Measurements from ENCODE around the gene GLCCI1.

GLCCI1 gene

DNA sequence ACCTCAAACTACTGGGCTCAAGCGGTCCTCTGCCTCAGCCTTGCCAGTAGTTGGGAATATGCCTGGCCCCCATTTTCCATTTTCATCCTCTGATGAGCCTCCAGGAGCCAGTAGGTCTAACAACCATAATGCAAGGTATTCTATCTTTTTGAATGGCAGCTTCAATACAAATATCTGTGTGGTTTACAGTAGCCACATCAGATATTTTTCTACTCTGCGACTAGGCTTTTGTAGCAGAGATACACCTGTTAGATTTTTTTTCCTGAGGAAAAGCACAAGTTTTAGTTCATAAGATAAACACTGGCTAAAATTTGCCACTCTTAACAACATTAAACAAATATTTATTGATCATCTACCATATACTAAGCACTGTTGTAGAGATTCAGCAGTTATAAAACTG lies 3.9 kb upstream of the GLCCI1 start:
- DNase-seq: no peak

DNA sequence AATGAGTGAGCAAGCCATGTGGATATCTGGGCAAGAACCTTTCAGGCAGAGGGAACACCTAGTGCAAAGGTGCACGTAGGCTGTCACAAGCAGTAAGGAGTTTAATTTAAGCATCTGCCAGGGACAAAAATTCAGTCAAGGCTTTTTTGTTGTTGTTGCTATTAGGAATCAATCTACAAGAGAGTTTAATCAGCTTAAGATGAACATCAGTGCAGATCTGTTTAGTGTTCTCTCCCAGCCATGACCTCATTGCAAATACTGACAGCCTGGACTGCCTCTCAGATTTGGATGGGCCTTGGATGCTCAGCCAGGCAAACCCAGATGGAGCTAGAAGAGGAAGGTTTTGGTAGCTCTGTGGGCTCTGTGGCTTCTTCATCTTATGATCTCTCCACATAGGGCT lies 3.3 kb upstream of the GLCCI1 start:
- no peak for DNase-seq

DNA sequence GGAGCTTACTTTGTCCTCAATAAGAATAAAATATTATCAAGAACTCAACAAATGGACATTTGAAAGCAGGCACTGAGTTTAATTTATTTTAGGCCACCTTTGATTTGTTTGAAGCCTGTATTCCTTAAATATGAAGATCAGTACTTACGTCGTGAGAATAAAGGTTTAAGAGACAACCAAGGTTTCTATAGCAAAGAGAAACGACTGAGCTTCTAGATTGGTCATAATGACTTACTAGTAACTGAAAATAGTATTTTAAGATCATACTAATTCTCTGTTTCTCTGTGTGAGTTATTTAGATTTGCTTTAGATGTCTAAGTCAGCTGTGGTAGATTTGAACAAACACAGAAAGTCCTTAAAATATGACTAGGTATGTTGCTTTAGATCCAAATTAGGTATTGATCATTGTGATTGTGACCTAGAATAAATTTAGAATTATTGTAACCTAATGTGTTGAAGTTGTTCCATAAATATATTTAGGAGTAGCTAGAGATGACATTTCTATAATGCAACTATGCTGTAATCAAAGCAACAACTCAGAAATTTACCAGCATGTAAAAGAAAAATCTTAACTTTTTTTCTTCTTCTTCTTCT lies 2.4 kb upstream of the GLCCI1 start:
- no peak for DNase-seq

DNA sequence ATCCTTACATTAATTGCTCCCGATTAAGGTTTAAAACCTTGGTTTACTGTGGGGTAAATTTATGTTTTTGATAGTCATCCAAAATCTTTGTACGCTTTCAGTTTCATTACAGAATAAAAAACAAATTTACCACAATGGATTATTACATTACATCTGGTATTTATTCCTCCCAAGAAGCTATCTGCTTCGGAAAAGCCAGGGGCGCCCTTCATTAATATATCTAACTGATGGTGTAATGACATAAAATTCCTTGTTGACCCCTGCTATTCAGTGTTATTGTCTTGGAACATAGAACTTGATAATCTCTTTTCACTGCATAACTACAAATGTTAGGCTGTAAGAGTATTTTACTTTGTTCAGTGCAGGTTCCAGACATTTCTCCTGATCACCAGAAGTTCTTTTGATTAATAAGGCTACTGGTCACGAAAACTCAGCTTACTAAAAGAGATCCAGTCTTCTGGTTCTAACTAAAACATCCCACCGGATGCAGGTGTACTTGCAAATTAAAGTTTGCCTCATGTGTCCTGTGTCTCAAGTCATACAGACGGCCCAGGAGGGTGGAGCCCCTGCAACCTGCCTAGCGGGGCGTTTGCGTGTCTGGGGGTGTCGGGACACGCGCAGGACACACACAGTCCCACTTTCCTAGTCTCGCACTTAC lies 581 bp upstream of the GLCCI1 start:
- DNase-seq: no peak

DNA sequence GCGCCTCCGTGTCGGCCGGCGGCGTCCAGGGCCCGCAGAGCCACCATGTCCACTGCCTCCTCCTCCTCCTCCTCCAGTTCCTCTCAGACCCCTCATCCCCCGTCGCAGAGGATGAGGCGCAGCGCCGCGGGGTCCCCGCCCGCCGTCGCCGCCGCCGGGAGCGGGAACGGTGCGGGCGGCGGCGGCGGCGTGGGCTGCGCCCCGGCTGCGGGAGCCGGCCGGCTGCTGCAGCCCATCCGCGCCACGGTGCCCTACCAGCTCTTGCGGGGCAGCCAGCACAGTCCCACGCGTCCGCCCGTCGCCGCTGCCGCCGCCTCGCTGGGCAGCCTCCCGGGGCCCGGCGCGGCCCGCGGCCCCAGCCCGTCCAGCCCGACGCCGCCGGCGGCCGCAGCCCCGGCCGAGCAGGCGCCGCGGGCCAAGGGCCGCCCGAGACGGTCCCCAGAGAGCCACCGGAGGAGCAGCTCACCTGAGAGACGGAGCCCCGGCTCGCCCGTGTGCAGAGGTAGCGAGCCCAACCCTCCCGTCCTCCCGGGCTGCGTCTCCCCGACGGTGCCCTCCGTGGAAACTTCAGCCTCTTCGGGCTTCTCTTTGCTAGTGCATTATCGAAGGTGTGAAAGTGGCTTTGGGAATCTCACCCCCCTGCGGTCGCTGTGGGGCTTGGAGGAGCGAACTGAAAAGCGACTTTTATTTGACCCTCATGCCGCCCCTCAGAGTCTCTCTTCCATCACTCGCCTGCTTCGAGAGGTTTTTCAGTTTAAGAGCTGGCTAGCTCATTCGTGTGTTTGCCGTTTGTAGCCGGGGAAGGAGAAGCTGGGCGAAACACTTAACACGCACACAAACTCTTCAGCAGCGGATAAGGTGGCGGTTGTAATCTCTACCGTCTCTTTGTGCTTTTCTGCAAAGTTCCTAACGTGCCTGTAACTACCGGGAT lies 975 bp downstream of the GLCCI1 start:
- no peak for DNase-seq

DNA sequence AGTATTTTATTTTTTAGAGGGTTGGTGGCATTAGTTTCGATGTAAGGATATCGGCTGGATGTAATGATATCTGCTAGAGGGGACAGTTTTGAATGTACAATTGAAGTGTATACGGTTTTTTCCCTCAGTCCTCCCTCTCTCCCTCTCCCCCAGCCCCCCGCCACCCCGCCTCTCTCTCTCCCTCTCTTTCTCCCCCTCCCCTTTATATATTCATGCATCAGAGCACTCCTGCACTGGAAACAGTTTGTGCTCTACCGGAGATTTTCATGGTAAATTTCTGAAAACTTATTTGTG lies 1.6 kb downstream of the GLCCI1 start:
- DNase-seq: no peak

DNA sequence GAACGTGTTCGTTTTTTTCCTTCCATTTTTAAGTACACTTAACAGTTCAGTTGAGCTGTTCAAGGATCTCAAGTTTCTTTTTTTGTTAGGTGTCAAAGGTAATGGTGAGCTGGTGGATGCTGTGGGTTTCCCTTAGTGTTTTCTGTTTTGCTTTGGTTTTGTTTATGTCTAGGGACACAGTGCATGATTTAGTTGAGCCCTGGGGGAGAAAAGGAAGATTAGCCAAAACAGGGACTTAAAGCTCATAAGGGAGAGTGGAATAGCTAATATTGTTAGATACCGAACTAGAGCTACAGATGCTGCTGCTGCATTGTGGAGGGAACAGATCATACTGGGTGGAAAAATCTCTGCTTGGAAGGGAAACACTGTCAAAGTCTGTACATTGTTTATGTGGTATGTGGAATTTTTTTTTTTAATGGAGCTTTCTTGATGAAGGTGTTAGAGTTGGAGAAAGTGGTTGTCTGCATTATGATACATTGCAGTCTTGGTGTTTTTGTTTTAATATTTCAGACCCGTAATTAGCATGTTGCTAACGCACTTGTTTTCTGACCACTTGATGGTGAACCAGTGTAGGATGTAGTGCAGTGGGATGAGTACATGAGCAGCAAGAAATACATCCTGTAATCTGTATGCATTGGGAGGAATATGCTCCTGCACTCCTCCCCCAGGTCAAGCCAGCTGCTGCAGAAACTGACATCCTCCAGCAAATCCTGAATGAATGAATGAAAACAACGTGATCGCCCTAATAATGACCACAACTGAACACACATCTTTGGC lies 2.1 kb downstream of the GLCCI1 start:
- DNase-seq: no peak

DNA sequence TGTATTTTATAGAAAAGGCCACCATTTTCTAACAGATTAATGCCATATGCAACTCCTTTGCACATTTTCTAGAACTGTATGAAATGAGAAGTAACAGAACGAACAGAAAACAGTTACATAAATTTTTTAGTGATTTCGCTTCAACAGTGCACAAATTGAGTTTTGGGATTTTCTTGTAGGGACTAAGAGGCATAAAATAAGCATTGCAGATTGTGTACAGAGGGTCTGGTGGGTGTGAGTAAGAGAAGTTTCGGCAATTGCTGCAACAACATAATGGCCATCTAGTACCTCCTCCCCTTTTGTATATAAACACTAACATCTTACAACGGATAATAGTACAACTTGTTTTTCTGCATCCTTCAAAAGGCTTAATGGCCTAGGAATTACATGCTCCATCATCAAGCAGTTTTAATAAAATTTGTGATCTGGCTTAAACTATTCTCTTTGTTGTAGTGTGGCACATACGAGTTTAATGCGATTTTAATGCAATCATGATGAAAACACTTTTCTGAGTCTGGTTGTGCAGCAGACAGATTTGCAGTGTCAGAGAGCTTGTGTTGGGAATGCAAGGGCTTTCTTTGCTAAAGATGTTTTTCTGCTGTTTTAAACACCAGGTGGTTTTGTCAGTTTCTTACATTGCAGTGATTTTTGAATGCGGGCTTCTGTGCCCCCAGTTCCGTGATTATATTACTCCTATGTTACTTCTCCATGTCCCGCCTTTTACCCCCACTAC lies 2.9 kb downstream of the GLCCI1 start:
- no peak for DNase-seq

DNA sequence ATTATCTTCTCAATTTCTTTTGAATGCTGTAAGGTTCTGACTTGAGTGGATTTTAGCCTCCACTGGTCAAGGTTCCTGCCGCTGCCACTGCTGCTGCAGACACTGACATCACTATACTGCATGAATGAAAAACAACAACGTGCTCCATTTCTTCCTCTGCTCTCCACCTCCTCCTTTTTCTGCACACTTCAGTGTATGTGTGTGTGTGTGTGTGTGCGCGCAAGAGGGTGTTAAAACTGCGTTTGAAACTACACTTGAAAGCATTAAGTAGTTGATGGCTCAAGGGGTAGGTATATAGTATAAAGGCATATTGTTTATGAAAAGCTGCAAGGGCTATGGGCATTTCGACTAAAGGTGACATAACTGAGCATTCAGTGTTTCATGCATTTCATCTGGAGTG lies 3.5 kb downstream of the GLCCI1 start:
- no peak for DNase-seq

DNA sequence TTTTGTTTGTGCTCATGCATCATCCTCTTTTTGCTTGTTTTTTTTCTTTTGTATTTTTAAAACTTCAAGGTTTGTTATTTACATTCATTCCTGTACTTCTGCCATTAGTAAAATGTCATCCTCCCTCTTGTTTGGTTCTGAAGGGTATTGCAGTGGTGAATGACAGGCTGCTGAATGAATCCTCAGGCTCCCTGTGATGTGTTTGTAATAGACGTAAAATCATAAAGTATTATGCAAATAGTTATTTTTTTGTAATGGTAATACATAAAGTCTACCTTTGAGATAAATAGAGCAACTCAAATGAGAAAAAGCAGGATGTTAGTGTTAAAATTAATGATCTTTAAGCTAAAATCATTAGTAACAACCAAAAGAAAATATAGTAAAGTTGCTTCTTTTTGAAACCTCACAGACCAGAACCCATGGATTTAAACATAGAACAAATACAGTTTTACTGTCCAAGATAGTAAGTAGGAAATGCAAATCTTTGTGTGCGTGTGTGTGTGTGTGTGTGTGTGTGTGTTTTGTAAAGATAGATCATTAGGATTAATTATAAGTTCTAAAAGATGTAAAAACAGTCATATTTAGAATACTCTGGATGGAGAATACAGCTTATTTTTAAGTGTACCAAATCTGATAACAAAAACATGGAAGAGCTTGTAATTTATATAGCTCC lies 4.5 kb downstream of the GLCCI1 start:
- no peak for DNase-seq

DNA sequence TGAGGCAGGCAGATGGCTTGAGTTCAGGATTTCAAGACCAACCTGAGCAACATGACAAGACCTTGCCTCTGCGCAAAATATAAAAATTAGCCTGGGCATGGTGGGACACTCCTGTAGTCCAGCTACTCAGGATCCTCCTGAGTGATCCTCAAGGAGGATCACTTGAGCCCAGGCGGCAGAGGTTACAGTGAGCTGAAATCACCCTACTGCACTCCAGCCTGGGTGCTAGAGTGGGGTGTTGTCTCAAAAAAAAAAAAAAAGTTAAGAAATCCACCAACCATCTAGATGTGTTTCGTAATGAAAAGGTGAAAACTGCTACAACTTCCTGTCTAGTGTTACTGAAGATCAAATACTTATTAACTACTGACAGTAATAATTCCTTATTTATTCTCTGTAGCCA lies 8.1 kb downstream of the GLCCI1 start:
- DNase-seq: no peak

DNA sequence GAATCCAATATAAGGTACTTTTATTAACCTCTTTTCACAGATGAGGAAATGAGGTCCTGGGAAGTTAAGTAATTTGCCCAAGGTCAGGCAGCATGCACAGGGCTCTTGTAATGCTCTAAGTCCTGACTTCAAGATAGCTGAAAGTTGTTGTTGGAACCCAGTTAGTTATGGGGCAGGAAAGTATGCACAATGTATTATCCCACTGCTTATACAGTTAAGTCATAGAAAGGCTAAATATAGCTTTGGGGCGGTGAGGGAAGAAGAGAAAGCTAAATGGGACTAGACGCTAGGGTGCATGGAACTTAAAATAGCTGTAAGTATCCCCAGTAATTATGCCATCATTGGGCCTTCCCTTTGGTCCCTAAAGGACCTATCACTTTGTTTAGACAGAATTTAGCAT lies 9.2 kb downstream of the GLCCI1 start:
- no peak for DNase-seq

DNA sequence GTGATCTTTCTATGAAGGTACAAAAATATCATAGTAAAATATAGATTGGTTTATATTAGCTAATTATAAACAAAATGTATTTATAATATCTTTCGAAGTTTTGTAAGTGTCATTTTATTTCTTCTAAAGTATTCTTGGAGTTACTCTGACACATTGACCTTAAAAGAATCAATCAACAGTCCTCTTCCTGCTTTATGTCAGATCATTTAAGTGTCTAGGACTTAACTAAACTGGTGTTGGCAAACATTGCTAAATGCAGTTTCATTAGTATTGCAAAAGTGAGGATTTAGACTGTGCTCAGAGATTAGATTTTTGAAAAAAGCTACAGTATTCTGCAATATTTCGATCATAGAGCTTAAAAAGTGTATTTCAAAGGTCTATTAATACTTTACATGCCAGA lies 10.3 kb downstream of the GLCCI1 start:
- DNase-seq: no peak

DNA sequence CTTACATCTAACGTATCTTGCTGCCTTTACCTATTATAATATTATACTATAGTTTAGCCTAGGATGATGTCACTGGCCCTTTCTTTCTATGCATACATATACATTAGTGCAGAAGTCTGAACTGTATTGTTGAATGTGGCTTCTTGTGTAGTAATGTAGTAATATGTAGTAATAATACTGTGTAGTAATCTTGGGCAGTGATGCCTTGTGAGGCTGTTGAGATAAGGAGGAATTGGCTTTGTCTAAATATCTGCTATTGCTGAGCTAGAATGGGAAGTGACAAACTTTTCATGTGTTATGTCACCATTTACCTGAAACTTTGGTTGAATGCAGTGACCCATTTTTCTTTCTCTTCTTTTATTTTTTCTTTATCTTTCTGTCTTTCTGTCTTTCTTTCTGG lies 11.0 kb downstream of the GLCCI1 start:
- DNase-seq: no peak

DNA sequence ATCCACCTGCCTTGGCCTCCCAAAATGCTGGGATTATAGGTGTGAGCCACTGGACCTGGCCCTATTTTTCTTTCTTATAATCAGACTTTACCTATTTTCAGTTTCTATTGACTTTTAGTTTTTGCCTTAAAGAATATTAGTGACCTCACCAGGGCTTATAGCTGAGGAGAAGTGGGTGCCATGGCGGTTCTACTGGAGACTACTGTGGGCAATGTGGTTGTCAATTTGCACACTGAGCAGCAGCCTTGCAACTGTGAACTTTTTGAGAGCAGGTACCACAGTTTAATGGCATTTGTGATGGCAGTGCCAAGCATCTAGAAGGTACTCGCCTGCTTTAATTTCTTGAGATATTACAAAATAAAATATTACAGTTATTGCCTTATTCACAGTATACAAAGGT lies 11.5 kb downstream of the GLCCI1 start:
- DNase-seq: no peak

DNA sequence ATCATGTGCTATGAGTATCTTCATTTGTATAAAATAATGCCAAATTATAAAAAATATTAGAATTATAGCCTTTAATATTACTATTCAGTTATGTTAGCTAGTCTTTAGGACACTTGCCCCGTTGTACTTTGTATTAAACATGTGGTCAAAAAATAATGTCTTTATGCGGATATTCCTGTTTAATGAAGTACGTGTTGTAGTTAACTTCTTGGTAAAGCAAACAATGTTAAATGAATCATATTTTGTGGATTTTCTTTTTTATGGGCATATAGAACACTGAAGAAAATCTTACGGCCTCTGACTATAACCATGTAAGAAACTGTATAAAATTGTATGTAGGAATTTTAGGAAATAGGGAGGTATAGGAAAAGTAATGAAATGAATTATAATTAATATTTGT lies 14.3 kb downstream of the GLCCI1 start:
- no peak for DNase-seq

DNA sequence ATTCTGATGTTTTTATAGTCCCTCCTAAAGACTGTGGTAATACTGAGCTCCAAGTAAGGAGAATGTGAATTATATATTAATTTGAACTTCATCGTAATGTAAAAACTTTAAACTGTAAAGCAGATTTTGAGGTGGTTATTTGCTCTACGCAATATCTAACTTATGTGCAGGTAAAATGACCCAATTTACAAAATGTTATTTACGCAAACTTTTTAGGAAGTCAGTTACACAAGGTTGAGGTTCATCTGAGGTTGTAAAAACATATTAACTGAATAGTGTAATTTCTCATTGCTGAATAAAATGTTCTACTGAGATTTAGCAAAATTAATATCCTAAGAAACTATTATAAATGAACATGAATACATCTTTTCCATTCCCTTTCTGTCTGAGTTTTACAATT lies 15.8 kb downstream of the GLCCI1 start:
- DNase-seq: no peak

DNA sequence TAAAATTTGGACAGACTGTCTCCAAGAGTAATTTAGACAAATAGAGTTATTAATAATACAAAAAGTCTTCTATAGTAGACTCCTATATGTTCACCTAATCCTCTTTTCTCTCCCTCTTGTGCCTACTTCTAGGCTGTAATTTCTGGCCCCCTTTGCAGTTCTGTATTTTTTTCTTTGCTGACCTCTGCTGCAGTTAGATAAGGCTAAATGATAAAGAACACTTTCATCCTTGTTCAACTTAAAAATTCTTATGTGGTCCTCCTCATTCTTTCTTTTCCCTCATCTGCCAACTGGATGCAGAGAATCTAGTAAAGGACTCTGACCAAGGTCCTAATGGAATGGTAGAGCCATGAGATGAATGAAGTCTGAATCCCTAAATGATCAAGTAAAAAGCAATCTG lies 20.1 kb downstream of the GLCCI1 start:
- no peak for DNase-seq

DNA sequence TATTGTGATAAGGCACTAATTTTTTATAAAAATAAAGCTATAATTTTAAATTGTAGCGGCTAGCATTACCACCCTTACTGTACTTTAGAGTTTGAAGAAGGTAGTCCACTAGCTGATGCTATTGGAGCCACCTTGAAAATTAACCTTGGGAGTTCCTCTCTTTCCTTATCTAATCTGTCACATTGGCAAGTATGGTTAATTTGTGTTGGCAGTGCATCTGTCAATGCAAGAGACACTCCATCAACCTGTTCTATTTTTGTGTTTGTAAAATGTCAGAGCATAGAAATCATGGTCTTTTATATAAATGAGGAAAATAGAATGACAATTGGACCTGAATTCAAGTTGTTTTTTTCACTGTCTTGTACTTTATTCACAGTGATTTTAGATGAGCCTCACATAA lies 20.5 kb downstream of the GLCCI1 start:
- no peak for DNase-seq

DNA sequence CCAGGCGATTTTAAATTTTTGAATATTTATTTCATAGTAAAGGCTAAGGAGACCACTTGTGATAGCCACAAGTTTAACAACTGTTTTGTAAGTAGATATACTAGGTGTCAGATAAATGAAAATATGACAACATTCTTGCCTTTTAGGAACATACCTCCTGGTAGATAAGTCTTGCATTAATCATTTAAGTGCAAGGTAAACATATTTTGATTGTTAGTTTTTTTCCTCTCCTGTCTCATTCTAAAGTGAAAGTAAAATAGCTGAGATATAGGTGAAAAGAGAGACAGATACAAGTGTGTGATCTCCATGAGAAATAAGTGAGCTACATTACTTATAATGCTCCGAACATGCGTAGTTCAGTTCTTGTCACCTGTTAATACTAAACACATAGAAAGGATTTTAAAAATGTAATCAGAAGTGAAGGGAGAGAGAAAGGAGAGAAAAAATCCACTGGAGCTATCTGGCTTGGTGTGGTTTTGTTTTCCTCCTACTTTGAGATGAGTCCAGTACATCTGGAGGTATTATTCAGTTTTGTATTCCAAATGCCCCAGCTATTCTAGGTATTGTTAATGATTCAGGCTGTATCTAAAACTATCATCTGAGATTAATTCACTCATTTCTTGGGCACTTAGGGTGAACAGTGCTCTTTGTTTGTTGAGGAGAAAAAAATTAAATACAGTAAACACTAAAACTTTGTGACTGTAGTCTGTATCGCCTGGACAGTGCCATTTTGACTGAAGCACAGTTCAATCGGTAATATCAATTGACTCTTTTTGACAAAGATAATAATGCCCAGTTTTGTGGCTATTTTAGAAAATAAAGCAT lies 21.2 kb downstream of the GLCCI1 start:
- no peak for DNase-seq

DNA sequence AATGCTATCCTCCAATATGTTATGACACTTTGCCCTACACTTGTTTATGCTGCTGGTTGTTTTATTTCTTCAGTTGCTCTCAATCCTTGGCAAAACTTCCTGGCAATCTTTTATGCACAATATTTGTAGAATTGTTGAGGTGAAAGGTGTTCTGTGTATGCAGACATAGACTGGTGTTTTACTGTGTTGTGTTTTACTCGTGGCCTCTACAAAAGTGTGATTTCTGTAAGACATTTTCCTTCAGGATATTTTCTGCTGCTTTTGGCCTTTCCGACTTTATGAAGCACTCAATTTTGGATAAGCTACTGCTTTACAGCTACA lies 21.8 kb downstream of the GLCCI1 start:
- no peak for DNase-seq

DNA sequence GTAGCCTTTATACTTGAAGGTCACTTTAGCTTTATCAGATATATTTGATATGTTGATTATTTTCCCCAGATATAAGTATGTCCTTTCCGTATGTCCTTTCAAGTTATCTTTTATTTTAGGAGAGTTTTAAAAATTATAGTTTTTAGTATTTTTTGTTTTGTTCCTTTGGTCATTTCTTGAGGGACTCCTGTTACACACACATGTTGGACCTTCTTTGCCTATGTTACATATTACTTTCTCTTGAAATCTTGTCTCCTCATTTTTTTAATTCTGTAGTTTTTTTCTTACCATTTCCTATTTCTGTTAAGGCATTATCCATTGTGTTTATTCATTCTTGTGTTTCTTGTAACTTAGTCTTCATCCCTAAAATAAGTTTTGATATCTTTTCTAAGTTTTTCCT lies 23.9 kb downstream of the GLCCI1 start:
- no peak for DNase-seq
